Activated CD4-positive, alpha-beta memory T cell treated with anti-CD3 and anti-CD28 coated beads for 36 hours (primary cell): ENCODE measurements around the gene MGA. TPM values are rescaled to one million over a fixed set of nuclear protein-coding genes. Genes with fewer than 3 reads are reported as not detected.

Experiments
- CTCF ChIA-PET: fragments of 350-600 bp; sonication (Branson Sonifier 250); formaldehyde crosslinking; loops from one replicate; lab custom pipeline; 2021; ENCODE audit warnings: antibody characterized with exemption, inconsistent platforms; lab: Charles Lee
- POLR2A ChIA-PET: fragments of 350-600 bp; sonication (Branson Sonifier 250); formaldehyde crosslinking; loops from one replicate; lab custom pipeline; 2021; ENCODE audit warnings: antibody characterized with exemption; lab: Charles Lee
- DNase-seq: peaks from one replicate; pipeline ENCODE4 v3.0.0-alpha.2; 2020
- H3K27ac Mint-ChIP-seq: one replicate; pipeline ENCODE4 v1.8.0; 2021; ENCODE audit warnings: mixed read lengths
- H3K27me3 Mint-ChIP-seq: one replicate; pipeline ENCODE4 v1.8.0; 2021; ENCODE audit warnings: mixed read lengths
- H3K36me3 Mint-ChIP-seq: one replicate; pipeline ENCODE4 v1.8.0; 2021; ENCODE audit warnings: mixed read lengths
- H3K4me1 Mint-ChIP-seq: one replicate; pipeline ENCODE4 v1.8.0; 2021; ENCODE audit warnings: low read depth, mixed read lengths
- H3K4me3 Mint-ChIP-seq: one replicate; pipeline ENCODE4 v1.8.0; 2021; ENCODE audit warnings: mild to moderate bottlenecking, mixed read lengths
- H3K9me3 Mint-ChIP-seq: one replicate; pipeline ENCODE4 v1.8.0; 2021; ENCODE audit warnings: mixed read lengths
- intact Hi-C: fragments of 100-400 bp; cut with micrococcal nuclease; formaldehyde crosslinking; loops from one replicate; pipeline ENCODE4 v1.15.1; 2023
- total RNA-seq, 2 experiments: library from RNA; stranded (reverse); gene quantifications; one replicate each; pipeline ENCODE4 v1.2.3, GENCODE V29; 2021

Gene MGA
- total RNA-seq, 2 experiments from 2014 or later, result 29.6 to 31.4 TPM

GRCh38 chr15:41689834-41690233, 29.6 kb downstream of the MGA start:
- peaks cover 61% of the 10 kb centered on the region for H3K4me1 Mint-ChIP-seq
- ChIA-PET POLR2A (interaction anchor here (1.1 kb wide), 1 partner anchor 9 kb away, joined by 3 read pairs; no protein-coding TSS in a partner anchor), CTCF (interaction anchor here (1.2 kb wide), 1 partner anchor 84 kb away, joined by 4 read pairs; the partner anchor contains the start of gene MAPKBP1)
- no peaks in the 10 kb centered on the region for H3K27me3 Mint-ChIP-seq
- no peak for DNase-seq
- intact Hi-C loops, result loop anchor here (1.0 to 10.0 kb wide), 4 partner anchors 29 to 281 kb away; partner anchors contain the start of genes ITPKA and MGA
- H3K27ac Mint-ChIP-seq, result peak overlapping the region; percentile 80
- H3K36me3 Mint-ChIP-seq, result peaks cover 3% of the 10 kb centered on the region
- no peak overlapping the region for H3K4me3 Mint-ChIP-seq
- no peaks in the 10 kb centered on the region for H3K9me3 Mint-ChIP-seq

- Mint-ChIP-seq H3K27me3 (no peaks in the 10 kb centered on the region), H3K36me3 (peaks cover 3% of the 10 kb centered on the region), H3K4me1 (peaks cover 63% of the 10 kb centered on the region), H3K27ac (peak overlapping the region; percentile 80), H3K9me3 (no peaks in the 10 kb centered on the region), H3K4me3 (no peak overlapping the region)
- peak; percentile 48 for DNase-seq
- POLR2A ChIA-PET, result interaction anchor here (1.1 kb wide), 1 partner anchor 10 kb away, joined by 3 read pairs; no protein-coding TSS in a partner anchor
- CTCF ChIA-PET, result interaction anchor here (0.7 to 1.2 kb wide), 2 partner anchors 16 to 83 kb away, joined by 4 read pairs; partner anchors contain the start of gene MAPKBP1
- intact Hi-C loops, result loop anchor here (1.0 to 10.0 kb wide), 4 partner anchors 30 to 280 kb away; partner anchors contain the start of genes ITPKA and MGA
These were observed 30.4 kb downstream of the MGA start for GRCh38 chr15:41690636-41691035.

- CTCF ChIA-PET, result no interaction called here
- peak overlapping the region; percentile 77 for H3K27ac Mint-ChIP-seq
- POLR2A ChIA-PET, result no interaction called here
- no peak for DNase-seq
- peaks cover 4% of the 10 kb centered on the region for H3K36me3 Mint-ChIP-seq
- H3K4me1 Mint-ChIP-seq, result peaks cover 69% of the 10 kb centered on the region
- H3K4me3 Mint-ChIP-seq, result peak overlapping the region; percentile 44
- intact Hi-C loops, result loop anchor here (2.0 to 10.0 kb wide), 3 partner anchors 31 to 279 kb away; partner anchors contain the start of genes ITPKA and MGA
- H3K27me3 Mint-ChIP-seq, result no peaks in the 10 kb centered on the region
- H3K9me3 Mint-ChIP-seq, result no peaks in the 10 kb centered on the region
These were observed 31.3 kb downstream of the MGA start for GRCh38 chr15:41691471-41691870.

- Mint-ChIP-seq H3K4me3 (peak overlapping the region; percentile 44), H3K4me1 (peaks cover 66% of the 10 kb centered on the region), H3K27me3 (no peaks in the 10 kb centered on the region), H3K36me3 (peaks cover 7% of the 10 kb centered on the region), H3K9me3 (no peaks in the 10 kb centered on the region), H3K27ac (peak overlapping the region; percentile 77)
- ChIA-PET POLR2A (no interaction called here), CTCF (interaction anchor here (0.7 to 1.0 kb wide), 2 partner anchors 56 to 89 kb away, joined by 3 read pairs; no protein-coding TSS in a partner anchor)
- no peak for DNase-seq
- intact Hi-C loops, result loop anchor here (10.0 kb wide), 1 partner anchor 197 kb away; the partner anchor contains the start of gene ITPKA
These were observed 31.8 kb downstream of the MGA start for GRCh38 chr15:41692049-41692448.

- Mint-ChIP-seq H3K27me3 (no peaks in the 10 kb centered on the region), H3K4me1 (peaks cover 57% of the 10 kb centered on the region), H3K27ac (peak overlapping the region; percentile 16), H3K9me3 (no peaks in the 10 kb centered on the region), H3K36me3 (peaks cover 8% of the 10 kb centered on the region), H3K4me3 (no peak overlapping the region)
- intact Hi-C loops, result loop anchor here (10.0 kb wide), 1 partner anchor 199 kb away; the partner anchor contains the start of gene ITPKA
- ChIA-PET CTCF (no interaction called here), POLR2A (no interaction called here)
- no peak for DNase-seq
These were observed 33.6 kb downstream of the MGA start for GRCh38 chr15:41693757-41694156.

- H3K4me1 Mint-ChIP-seq, result peaks cover 47% of the 10 kb centered on the region
- peaks cover 14% of the 10 kb centered on the region for H3K36me3 Mint-ChIP-seq
- intact Hi-C loops, result loop anchor here (1.0 to 10.0 kb wide), 2 partner anchors 115 to 201 kb away; partner anchors contain the start of gene ITPKA
- peak overlapping the region; percentile 10 for H3K4me3 Mint-ChIP-seq
- CTCF ChIA-PET, result interaction anchor here (0.6 to 2.5 kb wide), 10 partner anchors 8 to 230 kb away, joined by 3 to 13 read pairs (median 5); partner anchors contain the start of gene MAPKBP1
- H3K27ac Mint-ChIP-seq, result peak overlapping the region; percentile 70
- no peaks in the 10 kb centered on the region for H3K9me3 Mint-ChIP-seq
- POLR2A ChIA-PET, result interaction anchor here (0.5 to 1.6 kb wide), 4 partner anchors 10 to 36 kb away, joined by 3 read pairs; partner anchors contain the start of gene MGA
- no peaks in the 10 kb centered on the region for H3K27me3 Mint-ChIP-seq
- peak; percentile 66 for DNase-seq
These were observed 35.7 kb downstream of the MGA start for GRCh38 chr15:41695750-41696436.

- Mint-ChIP-seq H3K4me3 (no peak overlapping the region), H3K27ac (no peak overlapping the region), H3K9me3 (no peaks in the 10 kb centered on the region), H3K4me1 (peaks cover 25% of the 10 kb centered on the region), H3K36me3 (peaks cover 28% of the 10 kb centered on the region), H3K27me3 (no peaks in the 10 kb centered on the region)
- DNase-seq, result no peak
- CTCF ChIA-PET, result interaction anchor here (0.6 to 1.2 kb wide), 4 partner anchors 69 to 111 kb away, joined by 3 to 4 read pairs (median 4); partner anchors contain the start of gene MAPKBP1
- intact Hi-C loops, result loop anchor here (10.0 kb wide), 1 partner anchor 204 kb away; the partner anchor contains the start of gene ITPKA
- POLR2A ChIA-PET, result no interaction called here
These were observed 38.6 kb downstream of the MGA start for GRCh38 chr15:41698779-41699178.

DNA sequence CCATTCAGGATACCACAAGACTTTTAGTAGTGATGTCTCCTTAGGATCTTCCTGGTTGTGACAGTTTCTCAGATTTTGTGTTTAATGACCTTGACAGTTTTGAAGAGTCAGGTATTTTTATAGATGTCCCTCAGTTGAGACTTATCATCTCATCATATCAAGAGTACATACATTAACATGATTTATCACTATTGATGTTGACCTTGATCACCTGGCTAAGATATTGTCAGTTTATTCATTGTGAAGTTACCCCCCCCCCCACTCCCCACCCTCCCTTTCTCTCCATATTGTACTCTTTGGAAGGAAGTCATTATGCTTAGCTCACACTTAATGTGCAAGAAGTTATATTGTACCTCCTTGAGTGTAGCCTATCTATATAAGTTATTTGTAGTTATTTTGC, 42.9 kb downstream of the MGA start:
- Mint-ChIP-seq H3K9me3 (no peaks in the 10 kb centered on the region), H3K4me1 (peaks cover 8% of the 10 kb centered on the region), H3K36me3 (peaks cover 23% of the 10 kb centered on the region), H3K27ac (no peak overlapping the region), H3K27me3 (no peaks in the 10 kb centered on the region), H3K4me3 (no peak overlapping the region)
- CTCF ChIA-PET, result interaction anchor here (1.3 kb wide), 1 partner anchor 109 kb away, joined by 4 read pairs; no protein-coding TSS in a partner anchor
- POLR2A ChIA-PET, result no interaction called here
- intact Hi-C loops, result no loop called here
- no peak for DNase-seq

DNA sequence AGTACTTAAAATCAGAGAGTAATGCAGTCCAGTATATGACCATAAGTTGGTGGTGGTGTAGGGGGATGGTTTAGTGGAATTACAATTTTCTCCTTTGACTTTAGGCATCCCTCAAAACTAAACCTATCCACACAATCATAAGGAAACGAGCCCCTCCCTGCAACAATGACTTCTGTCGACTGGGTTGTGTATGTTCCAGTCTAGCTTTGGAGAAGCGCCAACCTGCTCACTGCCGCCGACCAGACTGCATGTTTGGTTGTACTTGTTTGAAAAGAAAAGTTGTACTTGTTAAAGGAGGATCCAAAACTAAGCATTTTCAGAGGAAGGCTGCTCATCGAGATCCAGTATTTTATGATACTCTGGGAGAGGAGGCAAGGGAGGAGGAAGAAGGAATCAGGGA, 52.8 kb downstream of the MGA start:
- Mint-ChIP-seq H3K27me3 (no peaks in the 10 kb centered on the region), H3K36me3 (peaks cover 28% of the 10 kb centered on the region), H3K27ac (no peak overlapping the region), H3K9me3 (no peaks in the 10 kb centered on the region), H3K4me1 (no peaks in the 10 kb centered on the region), H3K4me3 (no peak overlapping the region)
- ChIA-PET CTCF (no interaction called here), POLR2A (no interaction called here)
- intact Hi-C loops, result no loop called here
- DNase-seq, result no peak

- peaks cover 25% of the 10 kb centered on the region for H3K36me3 Mint-ChIP-seq
- no peaks in the 10 kb centered on the region for H3K27me3 Mint-ChIP-seq
- ChIA-PET POLR2A (no interaction called here), CTCF (no interaction called here)
- no peak for DNase-seq
- no peaks in the 10 kb centered on the region for H3K4me1 Mint-ChIP-seq
- no peak overlapping the region for H3K27ac Mint-ChIP-seq
- no peak overlapping the region for H3K4me3 Mint-ChIP-seq
- H3K9me3 Mint-ChIP-seq, result no peaks in the 10 kb centered on the region
- intact Hi-C loops, result no loop called here
These were observed 54.1 kb downstream of the MGA start for GRCh38 chr15:41714291-41714690.

DNA sequence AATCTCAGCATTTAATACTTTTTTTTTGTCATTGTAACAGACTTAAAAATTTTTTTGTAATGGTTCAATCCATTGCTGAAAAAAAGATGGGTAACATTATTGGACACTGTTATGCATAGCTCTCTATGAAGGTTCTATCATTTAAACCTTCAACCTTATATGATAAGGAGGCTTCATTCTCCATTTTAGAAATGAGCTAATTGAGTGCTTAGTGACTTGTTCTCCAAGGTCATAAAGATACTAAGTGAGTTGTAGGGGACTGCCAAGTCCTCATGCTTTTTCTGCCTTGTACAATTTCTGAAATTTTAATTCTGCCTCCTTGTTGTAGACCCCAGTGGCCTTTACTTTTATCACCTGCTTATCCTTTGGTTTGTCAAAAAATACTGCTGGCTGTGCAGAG, 56.7 kb downstream of the MGA start:
- Mint-ChIP-seq H3K27me3 (no peaks in the 10 kb centered on the region), H3K4me1 (no peaks in the 10 kb centered on the region), H3K36me3 (peaks cover 11% of the 10 kb centered on the region), H3K9me3 (no peaks in the 10 kb centered on the region), H3K4me3 (no peak overlapping the region), H3K27ac (no peak overlapping the region)
- intact Hi-C loops, result no loop called here
- CTCF ChIA-PET, result interaction anchor here (3.0 kb wide), 1 partner anchor 251 kb away, joined by 8 read pairs; no protein-coding TSS in a partner anchor
- POLR2A ChIA-PET, result no interaction called here
- no peak for DNase-seq

- ChIA-PET CTCF (interaction anchor here (1.0 kb wide), 1 partner anchor 124 kb away, joined by 4 read pairs; no protein-coding TSS in a partner anchor), POLR2A (no interaction called here)
- peaks cover 4% of the 10 kb centered on the region for H3K4me1 Mint-ChIP-seq
- no peak overlapping the region for H3K4me3 Mint-ChIP-seq
- H3K9me3 Mint-ChIP-seq, result no peaks in the 10 kb centered on the region
- H3K27me3 Mint-ChIP-seq, result no peaks in the 10 kb centered on the region
- no peak for DNase-seq
- no peak overlapping the region for H3K27ac Mint-ChIP-seq
- H3K36me3 Mint-ChIP-seq, result peaks cover 6% of the 10 kb centered on the region
- intact Hi-C loops, result no loop called here
These were observed 66.9 kb downstream of the MGA start for GRCh38 chr15:41727143-41727542.
